A549 treated with AZD9567 at 1 μM for 4 hours (cell line): ENCODE measurements around the gene MYF5. TPM values are rescaled to one million over a fixed set of nuclear protein-coding genes. Genes with fewer than 3 reads are reported as not detected.

Experiments
- total RNA-seq: library from RNA; stranded (reverse); fragments of 200-300 nt; extraction: Qiagen RNA extraction; gene quantifications from 5 replicates; pipeline ENCODE4 v1.2.3, GENCODE V29; 2022; ENCODE audit not compliant: insufficient read depth

The MYF5 gene
- not detected in 5 replicates for total RNA-seq

GRCh38 chr12:80716696-80717469 is at the start of gene MYF5:
Gene MYF5, plus strand, starts transcription at chr12:80716912. Its CDS starts 152 bp downstream, at chr12:80717064.

DNA sequence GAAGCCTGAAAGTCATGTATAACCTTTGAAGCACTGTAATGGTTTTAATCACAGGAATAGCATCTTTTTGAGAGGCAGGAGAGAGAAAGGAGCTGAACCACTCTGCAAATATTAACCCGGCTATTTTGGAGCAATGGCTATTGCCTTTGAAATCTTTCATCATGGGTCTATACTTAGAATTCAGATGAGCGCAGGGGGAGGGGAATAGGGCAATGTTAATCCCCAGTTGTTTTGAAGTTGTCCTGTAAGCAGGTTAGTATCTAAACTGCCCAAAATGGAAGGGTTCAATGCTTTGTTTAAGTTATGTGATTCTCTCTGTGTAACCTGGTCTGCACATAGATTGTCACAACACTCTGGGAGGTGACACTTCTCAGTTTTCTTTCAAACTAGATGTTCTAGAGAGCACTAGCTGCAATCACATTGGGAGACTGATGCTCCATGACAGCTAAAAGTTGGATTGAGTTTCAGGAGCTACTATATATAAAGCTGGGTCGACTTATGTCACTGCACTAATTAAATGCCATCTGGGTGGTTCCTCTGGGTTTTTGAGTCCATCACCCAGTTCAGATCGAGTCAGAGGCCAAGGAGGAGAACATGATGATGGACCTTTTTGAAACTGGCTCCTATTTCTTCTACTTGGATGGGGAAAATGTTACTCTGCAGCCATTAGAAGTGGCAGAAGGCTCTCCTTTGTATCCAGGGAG is 9.4 kb upstream of the MYF5 start, which contains the start of gene MYF6:
Gene MYF6, plus strand, starts transcription at position 509 of the 704 bp plus-strand sequence. Its CDS starts 86 bp downstream, at position 595.

Other genes with a start within 250 kb of the MYF5 start
- not detected in 5 replicates for gene MYF6, start 9.3 kb upstream of the MYF5 start, total RNA-seq
- 0.32 to 0.57 TPM (median 0.38 TPM) in 4 of 5 replicates, not detected in the other for gene LIN7A, start 221.0 kb downstream of the MYF5 start, total RNA-seq